Naive B cell (primary cell): ENCODE measurements around the gene PLA2G1B. TPM values are rescaled to one million over a fixed set of nuclear protein-coding genes. Genes with fewer than 3 reads are reported as not detected.
"Not testable (repeated sequence)": the region's sequence is repeated elsewhere in the genome, so short reads cannot be mapped to it uniquely, and the experiment has no call there.

Experiments used
- ATAC-seq, 2 donors: fragments of 150-1000 bp; cut with Tn5 transposase; 2 replicates each; pipeline ENCODE4 v1.10.0; 2021; ENCODE audit warnings: low read depth in 2 of 2, mild to moderate bottlenecking in 2 of 2, moderate library complexity in 2 of 2
- DNase-seq: peaks from one replicate; pipeline ENCODE4 v3.0.0; 2022
- H3K27ac Mint-ChIP-seq, 6 donors: one replicate each; pipeline ENCODE4 v1.8.0; 2020 to 2022; ENCODE audit warnings: mild to moderate bottlenecking in 6 of 6, mixed read lengths in 6 of 6, moderate library complexity in 5 of 6, inconsistent platforms in 2 of 6
- H3K27me3 Mint-ChIP-seq, 3 donors: one replicate each; pipeline ENCODE4 v1.8.0; 2021 to 2022; ENCODE audit warnings: mixed read lengths in 3 of 3, mild to moderate bottlenecking in 1 of 3
- H3K36me3 Mint-ChIP-seq, 2 donors: one replicate each; pipeline ENCODE4 v1.8.0; 2020 to 2022; ENCODE audit warnings: mixed read lengths in 2 of 2, inconsistent platforms in 1 of 2, mild to moderate bottlenecking in 1 of 2
- H3K4me1 Mint-ChIP-seq, 3 donors: one replicate each; pipeline ENCODE4 v1.8.0; 2020 to 2022; ENCODE audit warnings: mixed read lengths in 3 of 3, inconsistent platforms in 1 of 3, mild to moderate bottlenecking in 1 of 3, moderate library complexity in 1 of 3
- H3K4me3 Mint-ChIP-seq, 8 donors: one replicate each; pipeline ENCODE4 v1.8.0; 2020 to 2022; ENCODE audit warnings: mild to moderate bottlenecking in 8 of 8, mixed read lengths in 8 of 8, moderate library complexity in 8 of 8, inconsistent platforms in 2 of 8
- H3K9me3 Mint-ChIP-seq, 7 donors: one replicate each; pipeline ENCODE4 v1.8.0; 2020 to 2022; ENCODE audit warnings: mixed read lengths in 7 of 7, mild to moderate bottlenecking in 5 of 7, inconsistent platforms in 2 of 7, moderate library complexity in 1 of 7
- polyA plus RNA-seq, 6 donors: library from polyadenylated mRNA; unstranded; fragments of 300-500 nt; fragmentation: Illumina TruSeq; gene quantifications; one replicate each; pipeline ENCODE4 v1.2.3, GENCODE V29; 2021; ENCODE audit warnings: low read depth in 6 of 6

PLA2G1B gene
- polyA plus RNA-seq, 6 donors from 2014 or later: not detected

- Mint-ChIP-seq H3K27me3 (peaks cover 31 to 53% (median 43%) of the 10 kb centered on the region in 3 donors), H3K27ac (peak overlapping the region in 1 of 6 donors; percentile 49), H3K36me3 (no peaks in the 10 kb centered on the region), H3K4me1 (peaks cover 0 to 3% (median 0%) of the 10 kb centered on the region in 3 donors), H3K4me3 (no peak overlapping the region), H3K9me3 (no peaks in the 10 kb centered on the region)
- DNase-seq: no peak
- no peak for ATAC-seq
Measured at GRCh38 chr12:120353136-120353535, 25.6 kb upstream of the PLA2G1B start.

GRCh38 chr12:120352117-120352516, 24.5 kb upstream of the PLA2G1B start:
- no peak for DNase-seq
- Mint-ChIP-seq H3K4me3 (no peak overlapping the region), H3K9me3 (no peaks in the 10 kb centered on the region), H3K27me3 (peaks cover 21 to 52% (median 40%) of the 10 kb centered on the region in 3 donors), H3K27ac (peak overlapping the region in 2 of 6 donors; percentile 68 to 90), H3K4me1 (peaks cover 0 to 3% (median 0%) of the 10 kb centered on the region in 3 donors), H3K36me3 (no peaks in the 10 kb centered on the region)
- ATAC-seq: no peak

GRCh38 chr12:120350576-120351350, 23.2 kb upstream of the PLA2G1B start:
- Mint-ChIP-seq H3K9me3 (no peaks in the 10 kb centered on the region), H3K4me3 (no peak overlapping the region), H3K4me1 (no peaks in the 10 kb centered on the region), H3K27me3 (peaks cover 13 to 56% (median 43%) of the 10 kb centered on the region in 3 donors), H3K27ac (no peak overlapping the region), H3K36me3 (no peaks in the 10 kb centered on the region)
- ATAC-seq (no peak), DNase-seq (no peak)

DNA sequence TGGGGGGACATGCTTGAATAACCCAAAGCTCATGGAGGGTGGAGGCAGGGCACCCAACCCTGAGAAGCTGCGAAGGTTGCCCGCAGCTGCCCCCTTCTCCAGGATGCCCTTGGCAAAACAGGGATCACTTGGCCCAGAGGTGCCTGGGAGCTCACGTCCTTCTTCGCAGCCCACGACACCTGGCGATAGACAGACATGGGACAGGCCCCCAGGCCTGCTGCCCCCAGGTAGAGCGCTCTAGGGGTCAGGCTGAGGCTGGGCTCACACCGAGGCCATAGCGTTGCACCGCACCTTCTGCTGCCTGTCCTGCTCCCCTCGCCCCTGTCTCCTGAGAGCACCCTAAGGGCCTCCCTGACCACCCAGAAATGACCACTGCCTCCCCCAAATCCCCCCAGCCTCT, 20.2 kb upstream of the PLA2G1B start:
- DNase-seq (no peak), ATAC-seq (no peak)
- no peak overlapping the region for H3K4me3 Mint-ChIP-seq
- no peaks in the 10 kb centered on the region for H3K4me1 Mint-ChIP-seq
- no peaks in the 10 kb centered on the region for H3K36me3 Mint-ChIP-seq
- no peak overlapping the region for H3K27ac Mint-ChIP-seq
- H3K27me3 Mint-ChIP-seq: peaks cover 6 to 59% (median 34%) of the 10 kb centered on the region in 3 donors
- H3K9me3 Mint-ChIP-seq: no peaks in the 10 kb centered on the region

GRCh38 chr12:120346681-120347080, 19.1 kb upstream of the PLA2G1B start:
- DNase-seq: no peak

DNA sequence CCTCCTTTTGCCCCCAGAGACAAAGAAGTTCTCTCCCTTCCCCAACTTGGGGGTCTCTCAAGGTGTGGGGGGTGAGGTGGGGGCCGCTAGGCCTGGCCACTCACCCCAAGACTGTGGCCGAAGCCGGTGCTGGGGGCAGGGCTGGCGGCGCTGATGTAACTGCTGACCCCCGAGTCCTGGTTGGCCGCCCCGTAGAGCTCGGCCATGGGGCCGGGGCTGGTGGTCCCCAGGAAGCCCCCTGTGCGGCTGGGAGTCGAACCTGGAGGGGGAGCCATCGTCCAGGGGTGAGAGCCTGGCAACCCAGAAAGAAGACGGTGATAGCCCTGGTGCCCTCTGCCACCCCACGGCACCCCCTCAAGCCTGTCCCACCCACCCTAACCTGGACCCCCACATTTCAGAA, 18.5 kb upstream of the PLA2G1B start:
- ATAC-seq (no peak), DNase-seq (no peak)
- Mint-ChIP-seq H3K36me3 (no peaks in the 10 kb centered on the region), H3K4me1 (no peaks in the 10 kb centered on the region), H3K9me3 (no peaks in the 10 kb centered on the region), H3K27me3 (peaks cover 0 to 52% (median 37%) of the 10 kb centered on the region in 3 donors), H3K27ac (no peak overlapping the region), H3K4me3 (no peak overlapping the region)

More at GRCh38 chr12:120346681-120347080, 19.1 kb upstream of the PLA2G1B start:
- Mint-ChIP-seq H3K9me3 (no peaks in the 10 kb centered on the region), H3K4me1 (no peaks in the 10 kb centered on the region), H3K36me3 (no peaks in the 10 kb centered on the region), H3K27ac (no peak overlapping the region), H3K27me3 (peaks cover 0 to 56% (median 32%) of the 10 kb centered on the region in 3 donors), H3K4me3 (no peak overlapping the region)
- ATAC-seq: no peak

GRCh38 chr12:120343692-120344091, 16.1 kb upstream of the PLA2G1B start:
- no peak overlapping the region for H3K4me3 Mint-ChIP-seq
- H3K27ac Mint-ChIP-seq: no peak overlapping the region
- peaks cover 0 to 8% (median 2%) of the 10 kb centered on the region in 7 donors for H3K9me3 Mint-ChIP-seq
- no peaks in the 10 kb centered on the region for H3K36me3 Mint-ChIP-seq
- DNase-seq (no peak), ATAC-seq (no peak)
- no peaks in the 10 kb centered on the region for H3K4me1 Mint-ChIP-seq
- peaks cover 4 to 46% (median 31%) of the 10 kb centered on the region in 3 donors for H3K27me3 Mint-ChIP-seq

DNA sequence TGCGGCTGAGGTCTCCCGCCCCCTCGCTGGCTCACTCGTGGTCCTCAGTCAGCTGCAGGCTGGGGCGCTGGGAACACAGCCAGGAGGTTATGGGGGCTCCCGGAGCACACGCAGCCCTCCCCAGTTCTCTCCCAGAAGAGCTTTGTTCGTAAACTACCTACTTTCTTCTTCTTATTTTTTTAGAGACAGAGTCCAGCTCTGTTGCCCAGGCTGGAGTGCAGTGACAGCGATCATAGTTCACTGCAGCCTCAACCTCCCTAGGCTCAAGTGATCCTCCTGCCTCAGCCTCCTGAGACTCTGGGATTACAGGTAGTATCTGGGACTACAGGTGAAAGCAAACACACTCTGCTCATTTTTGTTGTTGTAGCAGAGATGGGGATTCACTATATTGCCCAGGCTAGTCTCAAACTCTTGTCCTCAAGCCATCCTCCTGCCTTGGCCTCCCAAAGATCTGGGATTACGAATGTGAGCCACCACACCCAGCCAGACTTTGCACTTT, 15.5 kb upstream of the PLA2G1B start:
- H3K4me3 Mint-ChIP-seq: peak overlapping the region in 1 of 8 donors; percentile 9
- ATAC-seq (no peak), DNase-seq (no peak)
- H3K27me3 Mint-ChIP-seq: peaks cover 4 to 45% (median 28%) of the 10 kb centered on the region in 3 donors
- peaks cover 2 to 13% (median 7%) of the 10 kb centered on the region in 7 donors for H3K9me3 Mint-ChIP-seq
- peaks cover 0 to 4% of the 10 kb centered on the region in 2 donors for H3K36me3 Mint-ChIP-seq
- H3K4me1 Mint-ChIP-seq: no peaks in the 10 kb centered on the region
- H3K27ac Mint-ChIP-seq: peak overlapping the region in 1 of 6 donors; percentile 7

- H3K36me3 Mint-ChIP-seq: peaks cover 5 to 11% of the 10 kb centered on the region in 2 donors
- H3K4me1 Mint-ChIP-seq: no peaks in the 10 kb centered on the region
- DNase-seq (no peak), ATAC-seq (no peak)
- peaks cover 4 to 40% (median 23%) of the 10 kb centered on the region in 3 donors for H3K27me3 Mint-ChIP-seq
- no peak overlapping the region for H3K27ac Mint-ChIP-seq
- no peak overlapping the region for H3K4me3 Mint-ChIP-seq
- H3K9me3 Mint-ChIP-seq: peaks cover 9 to 19% (median 14%) of the 10 kb centered on the region in 7 donors
Measured at GRCh38 chr12:120342175-120343038, 14.8 kb upstream of the PLA2G1B start.

DNA sequence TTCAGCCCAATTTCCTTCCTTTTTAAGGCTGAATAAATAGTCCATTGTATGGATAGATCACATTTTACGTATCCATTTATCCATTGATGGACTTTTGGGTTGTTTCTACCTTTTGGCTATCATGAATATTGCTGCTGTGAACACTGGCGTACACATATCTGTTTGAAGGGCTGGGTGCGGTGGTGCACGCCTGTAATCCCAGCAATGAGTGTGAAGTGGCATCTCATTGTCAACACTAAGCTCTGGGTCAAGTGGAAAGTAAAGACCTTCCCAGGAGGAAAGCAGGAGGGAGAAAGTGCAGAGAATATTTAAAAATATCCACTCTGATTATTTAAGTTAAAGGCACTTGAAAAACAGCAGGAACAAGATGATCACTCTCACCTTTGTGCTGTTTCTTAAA, 11.7 kb upstream of the PLA2G1B start:
- Mint-ChIP-seq H3K9me3 (peaks cover 9 to 40% (median 33%) of the 10 kb centered on the region in 7 donors), H3K4me1 (peaks cover 0 to 10% (median 0%) of the 10 kb centered on the region in 3 donors), H3K27ac (peak overlapping the region in 1 of 6 donors; percentile 21), H3K4me3 (no peak overlapping the region), H3K27me3 (peaks cover 8 to 26% (median 8%) of the 10 kb centered on the region in 3 donors), H3K36me3 (peaks cover 5 to 14% of the 10 kb centered on the region in 2 donors)
- ATAC-seq: no peak
- no peak for DNase-seq

DNA sequence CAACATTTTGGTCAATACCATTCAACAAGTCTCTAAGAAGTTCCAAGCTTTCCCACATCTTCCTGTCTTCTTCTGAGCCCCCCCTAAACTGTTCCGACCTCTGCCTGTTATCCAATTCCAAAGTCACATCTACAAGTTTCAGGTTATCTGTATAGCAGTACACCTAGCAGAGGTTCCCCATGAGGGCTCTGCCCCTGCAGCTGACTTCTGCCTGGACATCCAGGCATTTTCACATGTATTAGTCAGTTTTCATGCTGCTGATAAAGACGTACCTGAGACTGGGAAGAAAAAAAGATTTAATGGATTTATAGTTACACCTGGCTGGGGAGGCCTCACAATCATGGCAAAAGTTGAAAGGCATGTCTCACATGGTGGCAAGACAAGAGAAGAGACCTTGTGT, 10.2 kb upstream of the PLA2G1B start:
- H3K27me3 Mint-ChIP-seq: peaks cover 8 to 12% (median 8%) of the 10 kb centered on the region in 3 donors
- ATAC-seq: no peak
- DNase-seq: no peak
- H3K9me3 Mint-ChIP-seq: peaks cover 9 to 40% (median 33%) of the 10 kb centered on the region in 7 donors
- peak overlapping the region in 1 of 8 donors; percentile 0 for H3K4me3 Mint-ChIP-seq
- H3K36me3 Mint-ChIP-seq: peaks cover 5 to 14% of the 10 kb centered on the region in 2 donors
- peaks cover 0 to 10% (median 0%) of the 10 kb centered on the region in 3 donors for H3K4me1 Mint-ChIP-seq
- no peak overlapping the region for H3K27ac Mint-ChIP-seq

- Mint-ChIP-seq H3K9me3 (peaks cover 9 to 40% (median 33%) of the 10 kb centered on the region in 7 donors), H3K36me3 (peaks cover 5 to 14% of the 10 kb centered on the region in 2 donors), H3K27me3 (peaks cover 2 to 25% (median 8%) of the 10 kb centered on the region in 3 donors), H3K4me1 (peaks cover 0 to 10% (median 0%) of the 10 kb centered on the region in 3 donors)
- not testable (repeated sequence) for ATAC-seq, H3K4me3 Mint-ChIP-seq, H3K27ac Mint-ChIP-seq, DNase-seq
Measured at GRCh38 chr12:120336392-120336791, 8.8 kb upstream of the PLA2G1B start.

- peaks cover 9 to 40% (median 33%) of the 10 kb centered on the region in 7 donors for H3K9me3 Mint-ChIP-seq
- DNase-seq (peak; percentile 22), ATAC-seq (peak; percentile 48 to 54)
- peaks cover 0 to 10% (median 0%) of the 10 kb centered on the region in 3 donors for H3K4me1 Mint-ChIP-seq
- peaks cover 0 to 31% (median 8%) of the 10 kb centered on the region in 3 donors for H3K27me3 Mint-ChIP-seq
- peak overlapping the region in 1 of 6 donors; percentile 92 for H3K27ac Mint-ChIP-seq
- peaks cover 5 to 14% of the 10 kb centered on the region in 2 donors for H3K36me3 Mint-ChIP-seq
- peak overlapping the region in 1 of 8 donors; percentile 35 for H3K4me3 Mint-ChIP-seq
Measured at GRCh38 chr12:120335447-120335846, 7.9 kb upstream of the PLA2G1B start.
